Neural cell (in vitro differentiated cells): ENCODE results near the gene NLN.
"Not testable (repeated sequence)": the region's sequence is repeated elsewhere in the genome, so short reads cannot be mapped to it uniquely, and the experiment has no call there.

Source experiments
- EP300 ChIP-seq: fragments of 450-650 bp; conservative IDR thresholded peaks from 2 replicates; pipeline ENCODE4 v1.6.1; 2014; ENCODE audit warnings: antibody characterized with exemption, mild to moderate bottlenecking, moderate library complexity; ENCODE audit not compliant: poor library complexity, severe bottlenecking
- POLR2AphosphoS5 ChIP-seq: IDR thresholded peaks from 2 replicates; pipeline ENCODE4 v1.6.1; 2012
- RAD21 ChIP-seq: fragments of 450-650 bp; conservative IDR thresholded peaks from 2 replicates; pipeline ENCODE4 v1.6.1; 2014; ENCODE audit warnings: antibody characterized with exemption, mild to moderate bottlenecking, moderate library complexity
- TAF1 ChIP-seq: IDR thresholded peaks from 2 replicates; pipeline ENCODE4 v1.6.1; 2012; ENCODE audit warnings: low read depth
- TF ChIP-seq, protein P1 (sequence below): fragments of 450-650 bp; IDR thresholded peaks from 2 replicates; pipeline ENCODE4 v1.5.1; 2014; ENCODE audit warnings: antibody characterized with exemption, mild to moderate bottlenecking, moderate library complexity; ENCODE audit not compliant: poor library complexity, severe bottlenecking
- TF ChIP-seq, protein P2 (sequence below): IDR thresholded peaks from 2 replicates; pipeline ENCODE4 v1.6.1; 2012; ENCODE audit warnings: borderline replicate concordance

DNA sequence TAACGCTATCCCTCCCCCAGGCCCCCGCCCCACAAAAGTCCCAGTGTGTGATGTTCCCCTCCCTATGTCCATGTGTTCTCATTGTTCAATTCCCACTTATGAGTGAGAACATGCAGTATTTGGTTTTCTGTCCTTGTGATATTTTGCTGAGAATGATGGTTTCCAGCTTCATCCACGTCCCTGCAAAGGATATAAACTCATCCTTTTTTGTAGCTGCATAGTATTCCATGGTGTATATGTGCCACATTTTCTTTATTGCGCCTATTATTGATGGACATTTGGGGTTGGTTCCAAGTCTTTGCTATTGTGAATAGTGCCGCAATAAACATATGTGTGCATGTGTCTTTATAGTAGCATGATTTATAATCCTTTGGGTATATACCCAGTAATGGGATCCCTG lies 125.0 kb downstream of the NLN start:
- TF ChIP-seq, protein P1, sequence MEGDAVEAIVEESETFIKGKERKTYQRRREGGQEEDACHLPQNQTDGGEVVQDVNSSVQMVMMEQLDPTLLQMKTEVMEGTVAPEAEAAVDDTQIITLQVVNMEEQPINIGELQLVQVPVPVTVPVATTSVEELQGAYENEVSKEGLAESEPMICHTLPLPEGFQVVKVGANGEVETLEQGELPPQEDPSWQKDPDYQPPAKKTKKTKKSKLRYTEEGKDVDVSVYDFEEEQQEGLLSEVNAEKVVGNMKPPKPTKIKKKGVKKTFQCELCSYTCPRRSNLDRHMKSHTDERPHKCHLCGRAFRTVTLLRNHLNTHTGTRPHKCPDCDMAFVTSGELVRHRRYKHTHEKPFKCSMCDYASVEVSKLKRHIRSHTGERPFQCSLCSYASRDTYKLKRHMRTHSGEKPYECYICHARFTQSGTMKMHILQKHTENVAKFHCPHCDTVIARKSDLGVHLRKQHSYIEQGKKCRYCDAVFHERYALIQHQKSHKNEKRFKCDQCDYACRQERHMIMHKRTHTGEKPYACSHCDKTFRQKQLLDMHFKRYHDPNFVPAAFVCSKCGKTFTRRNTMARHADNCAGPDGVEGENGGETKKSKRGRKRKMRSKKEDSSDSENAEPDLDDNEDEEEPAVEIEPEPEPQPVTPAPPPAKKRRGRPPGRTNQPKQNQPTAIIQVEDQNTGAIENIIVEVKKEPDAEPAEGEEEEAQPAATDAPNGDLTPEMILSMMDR = not testable (repeated sequence)
- TF ChIP-seq, protein P2, sequence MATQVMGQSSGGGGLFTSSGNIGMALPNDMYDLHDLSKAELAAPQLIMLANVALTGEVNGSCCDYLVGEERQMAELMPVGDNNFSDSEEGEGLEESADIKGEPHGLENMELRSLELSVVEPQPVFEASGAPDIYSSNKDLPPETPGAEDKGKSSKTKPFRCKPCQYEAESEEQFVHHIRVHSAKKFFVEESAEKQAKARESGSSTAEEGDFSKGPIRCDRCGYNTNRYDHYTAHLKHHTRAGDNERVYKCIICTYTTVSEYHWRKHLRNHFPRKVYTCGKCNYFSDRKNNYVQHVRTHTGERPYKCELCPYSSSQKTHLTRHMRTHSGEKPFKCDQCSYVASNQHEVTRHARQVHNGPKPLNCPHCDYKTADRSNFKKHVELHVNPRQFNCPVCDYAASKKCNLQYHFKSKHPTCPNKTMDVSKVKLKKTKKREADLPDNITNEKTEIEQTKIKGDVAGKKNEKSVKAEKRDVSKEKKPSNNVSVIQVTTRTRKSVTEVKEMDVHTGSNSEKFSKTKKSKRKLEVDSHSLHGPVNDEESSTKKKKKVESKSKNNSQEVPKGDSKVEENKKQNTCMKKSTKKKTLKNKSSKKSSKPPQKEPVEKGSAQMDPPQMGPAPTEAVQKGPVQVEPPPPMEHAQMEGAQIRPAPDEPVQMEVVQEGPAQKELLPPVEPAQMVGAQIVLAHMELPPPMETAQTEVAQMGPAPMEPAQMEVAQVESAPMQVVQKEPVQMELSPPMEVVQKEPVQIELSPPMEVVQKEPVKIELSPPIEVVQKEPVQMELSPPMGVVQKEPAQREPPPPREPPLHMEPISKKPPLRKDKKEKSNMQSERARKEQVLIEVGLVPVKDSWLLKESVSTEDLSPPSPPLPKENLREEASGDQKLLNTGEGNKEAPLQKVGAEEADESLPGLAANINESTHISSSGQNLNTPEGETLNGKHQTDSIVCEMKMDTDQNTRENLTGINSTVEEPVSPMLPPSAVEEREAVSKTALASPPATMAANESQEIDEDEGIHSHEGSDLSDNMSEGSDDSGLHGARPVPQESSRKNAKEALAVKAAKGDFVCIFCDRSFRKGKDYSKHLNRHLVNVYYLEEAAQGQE = not testable (repeated sequence)
- not testable (repeated sequence) for TF ChIP-seq RAD21, POLR2AphosphoS5, TAF1, EP300
